SKM-1 treated with dmso at 0.1 percent for 144 hours (cell line): ENCODE measurements around the gene ITGA8.
"Not testable (repeated sequence)": the region's sequence is repeated elsewhere in the genome, so short reads cannot be mapped to it uniquely, and the experiment has no call there.

Source experiments
- DNase-seq: peaks from one replicate; lab custom pipeline; 2025; ENCODE audit not compliant: unreplicated experiment; lab: John Stamatoyannopoulos, UW

ITGA8 gene

DNA sequence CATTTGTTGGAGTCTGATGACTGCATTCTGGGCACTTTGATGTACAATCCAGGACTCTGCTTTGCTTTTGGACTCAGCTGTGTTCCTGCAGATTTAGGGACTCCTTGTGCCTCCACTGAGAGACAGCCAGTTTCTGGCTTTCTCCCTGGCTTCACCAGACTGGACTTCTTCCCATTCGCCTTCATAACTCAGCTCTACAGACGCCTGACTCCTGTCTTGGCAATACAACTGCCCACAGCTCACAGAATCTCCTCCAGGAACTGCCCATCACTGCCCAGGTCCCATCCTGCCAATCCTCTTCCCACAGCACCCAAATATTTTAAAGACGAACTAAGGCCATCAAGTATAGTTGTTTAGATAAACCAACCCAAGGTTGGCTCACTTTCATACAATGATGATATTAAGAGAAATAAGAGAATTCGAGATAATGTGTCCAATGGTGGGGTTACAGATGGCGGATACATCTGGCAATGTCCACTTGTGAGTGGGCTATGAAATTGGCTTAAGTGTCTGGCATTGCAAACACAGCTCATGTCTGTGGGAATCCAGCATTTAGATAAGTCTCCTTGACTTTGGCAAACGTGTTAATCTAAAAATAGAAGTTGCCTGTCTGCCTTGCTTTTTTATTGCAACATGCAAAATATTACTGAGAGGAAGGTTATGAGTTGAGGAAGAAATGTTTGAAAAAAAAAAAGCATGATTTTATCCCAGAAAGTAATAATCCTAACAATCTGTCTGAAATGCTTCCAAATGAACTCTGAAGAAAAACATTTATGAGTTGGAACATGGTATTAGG lies 95.1 kb downstream of the ITGA8 start:
- no peak for DNase-seq

- DNase-seq = no peak
Observed at GRCh38 chr10:15620836-15621515, 98.7 kb downstream of the ITGA8 start.

DNA sequence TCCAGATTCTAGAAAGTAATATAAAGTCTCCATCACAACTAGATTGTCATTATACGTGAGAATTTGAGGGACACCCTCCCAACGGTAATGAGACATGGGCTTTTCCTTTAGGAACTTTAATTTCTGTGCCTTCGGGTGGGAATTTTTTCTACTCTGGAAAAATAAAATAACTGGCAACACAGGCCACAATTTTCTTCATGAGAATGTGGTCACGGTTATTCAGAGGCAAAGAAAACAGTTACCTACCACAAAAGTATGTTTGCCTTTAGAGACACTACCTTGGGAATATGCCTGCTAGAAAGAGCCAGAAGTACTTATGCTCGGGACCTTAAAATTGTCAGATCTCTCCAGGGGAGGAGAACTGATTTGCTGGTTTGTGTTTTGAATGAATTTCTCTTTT lies 99.4 kb downstream of the ITGA8 start:
- DNase-seq = no peak

GRCh38 chr10:15609246-15609645 lies 110.5 kb downstream of the ITGA8 start:
- DNase-seq = no peak

- no peak for DNase-seq
Observed at GRCh38 chr10:15606377-15606776, 113.3 kb downstream of the ITGA8 start.

- DNase-seq = no peak
Observed at GRCh38 chr10:15605740-15606369, 113.9 kb downstream of the ITGA8 start.

GRCh38 chr10:15603446-15604011 lies 116.2 kb downstream of the ITGA8 start:
- DNase-seq = no peak

DNA sequence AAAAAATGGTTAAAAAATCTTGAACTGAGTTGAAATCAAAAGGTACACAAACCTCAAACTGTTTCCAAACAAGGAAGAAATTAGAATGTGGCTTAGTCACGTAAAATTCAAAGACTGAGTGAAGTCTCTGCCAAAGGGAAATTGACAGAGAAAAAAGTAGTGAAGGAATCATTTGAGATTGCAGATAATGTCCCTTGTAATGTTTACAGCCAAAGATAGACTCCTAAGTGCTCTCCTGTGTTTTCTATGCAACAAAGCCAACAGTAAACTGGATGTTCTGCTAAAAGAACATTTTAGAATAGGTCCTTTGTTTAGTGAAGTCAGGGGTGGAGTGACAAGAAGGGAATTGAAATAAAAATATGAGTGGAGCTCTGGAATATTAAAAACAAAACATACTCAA lies 117.9 kb downstream of the ITGA8 start:
- no peak for DNase-seq

DNA sequence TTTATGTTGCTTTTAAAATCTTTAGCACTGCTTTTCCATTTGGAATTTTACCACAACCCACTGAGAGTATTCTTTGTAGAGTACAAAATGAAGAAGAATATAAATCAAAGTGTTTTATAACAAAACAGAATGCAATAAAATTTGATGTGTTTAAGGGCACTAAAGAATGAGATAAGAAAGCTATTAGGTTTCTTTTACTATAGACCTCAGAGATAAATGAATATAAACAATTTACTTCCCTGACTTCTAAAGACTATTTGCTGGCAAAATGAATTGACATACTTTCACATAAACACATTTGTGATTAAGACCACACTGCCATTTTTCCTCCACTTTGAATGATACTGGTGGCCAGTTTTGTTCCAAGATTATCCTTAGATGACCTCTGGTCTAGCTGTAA lies 124.5 kb downstream of the ITGA8 start:
- DNase-seq = no peak

- DNase-seq = no peak
Observed at GRCh38 chr10:15591937-15592336, 127.8 kb downstream of the ITGA8 start.

DNA sequence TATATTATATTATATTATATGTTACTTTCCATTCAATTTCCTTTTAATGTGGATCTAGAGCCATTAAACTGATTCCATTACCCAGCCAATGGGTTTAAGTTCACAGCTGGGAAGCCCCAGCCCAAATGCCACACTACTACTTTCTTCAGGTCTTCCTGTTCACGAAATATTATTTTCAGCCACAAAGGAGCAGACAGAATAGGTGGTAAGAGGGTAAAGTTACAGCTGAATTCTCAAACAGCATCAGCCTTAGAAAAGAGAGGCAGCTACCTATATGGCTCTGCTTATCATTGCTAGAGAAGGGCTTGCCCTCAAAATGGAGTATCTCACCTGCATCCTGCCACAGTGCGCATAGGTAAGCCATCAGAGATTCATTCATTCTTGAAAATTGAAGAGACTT lies 128.3 kb downstream of the ITGA8 start:
- DNase-seq = no peak

GRCh38 chr10:15588635-15589508 lies 130.8 kb downstream of the ITGA8 start:
- DNase-seq = no peak

GRCh38 chr10:15588151-15588550 lies 131.6 kb downstream of the ITGA8 start:
- no peak for DNase-seq

GRCh38 chr10:15587271-15587670 lies 132.5 kb downstream of the ITGA8 start:
- DNase-seq = no peak

DNA sequence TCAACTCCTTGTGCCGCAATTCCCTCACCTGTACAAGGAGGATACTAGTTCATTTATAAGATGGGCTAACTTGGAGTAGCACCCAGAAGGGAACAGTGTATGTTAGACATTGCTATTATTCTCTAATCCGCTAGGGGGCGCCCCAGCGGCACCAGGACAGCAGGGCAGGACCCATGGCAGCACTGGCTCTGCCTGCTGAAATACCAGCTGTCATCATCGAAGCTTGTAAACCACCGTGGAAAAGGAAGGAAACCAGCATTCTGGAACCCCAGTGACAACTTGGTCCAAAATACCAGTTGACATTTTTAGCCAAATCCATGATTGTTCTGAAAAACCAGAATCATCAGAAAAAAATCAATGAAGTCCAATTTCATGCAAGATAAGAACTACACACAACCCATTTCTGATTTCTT lies 134.4 kb downstream of the ITGA8 start:
- DNase-seq = peak; percentile 12

GRCh38 chr10:15582972-15583371 lies 136.8 kb downstream of the ITGA8 start:
- not testable (repeated sequence) for DNase-seq

DNA sequence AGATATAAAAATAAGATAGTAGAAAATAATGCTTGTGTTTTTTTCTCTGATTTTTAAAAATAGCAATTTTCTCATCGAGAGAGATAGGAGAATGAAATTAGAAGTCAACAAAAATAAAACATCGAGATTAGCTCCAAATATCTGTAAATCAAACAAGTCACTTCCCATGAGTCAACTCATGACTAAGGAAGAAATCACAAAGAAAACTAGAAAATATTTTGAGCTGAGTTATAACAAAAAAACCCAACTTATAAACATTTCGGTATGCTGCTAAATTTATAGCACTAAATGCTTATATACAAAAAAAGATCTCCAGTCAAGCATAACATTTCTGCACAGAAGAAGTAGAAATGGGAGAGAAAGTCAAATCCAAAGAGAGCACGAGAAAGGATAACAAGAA lies 140.1 kb downstream of the ITGA8 start:
- no peak for DNase-seq

- DNase-seq = no peak
Observed at GRCh38 chr10:15572531-15573045, 147.1 kb downstream of the ITGA8 start.

- DNase-seq = no peak
Observed at GRCh38 chr10:15571575-15571974, 148.1 kb downstream of the ITGA8 start.

DNA sequence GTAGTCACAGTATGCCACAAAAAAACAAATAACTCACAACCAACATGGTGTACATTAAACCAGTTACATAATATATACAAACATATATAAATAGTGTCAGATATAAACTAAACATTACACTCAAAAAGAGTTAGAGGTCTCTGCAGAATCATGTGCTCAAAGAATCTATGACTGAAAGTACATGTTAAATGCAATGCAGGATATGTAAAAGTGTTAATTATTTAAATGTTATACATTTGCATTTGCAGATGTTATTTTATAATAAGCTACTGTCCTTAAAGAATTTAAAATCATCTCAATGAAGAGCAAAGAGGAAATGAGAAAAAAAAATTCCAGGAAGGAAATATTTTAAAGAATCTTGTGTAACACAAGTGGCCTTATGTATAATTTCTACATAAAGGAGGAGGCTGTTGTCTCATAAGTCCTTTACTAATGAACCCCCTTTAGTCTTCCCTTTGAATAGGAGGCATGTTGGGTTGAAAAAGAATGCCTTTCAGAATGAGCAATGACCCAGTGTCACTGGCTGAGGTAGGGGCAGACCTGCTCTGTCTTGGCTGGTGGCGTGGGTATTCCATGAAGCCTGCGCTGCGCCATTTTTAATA lies 148.9 kb downstream of the ITGA8 start:
- no peak for DNase-seq
